PC-3 (cell line): ENCODE measurements around the gene KRTAP13-2. TPM values are rescaled to one million over a fixed set of nuclear protein-coding genes. Genes with fewer than 3 reads are reported as not detected.

Source experiments
- ATAC-seq: fragments of 200-7000 bp; cut with Tn5 transposase; 2 replicates; pipeline ENCODE4 v1.9.1; 2020; ENCODE audit warnings: mild to moderate bottlenecking, moderate library complexity
- BruUV-seq: library from RNA; stranded (reverse); fragments of 400-500 nt; replicated peaks from 2 replicates; lab custom pipeline; 2021; lab: Mats Ljungman, UMichigan
- CTCF ChIA-PET: fragments of 300-600 bp; sonication (Branson Sonifier 250); formaldehyde crosslinking; loops from one replicate; lab custom pipeline; 2022; ENCODE audit warnings: antibody characterized with exemption; lab: Charles Lee
- POLR2A ChIA-PET: fragments of 300-600 bp; sonication (Branson Sonifier 250); formaldehyde crosslinking; loops from one replicate; lab custom pipeline; 2022; ENCODE audit warnings: antibody characterized with exemption; ENCODE audit not compliant: unreplicated experiment; lab: Charles Lee
- DNase-seq: peaks from one replicate; pipeline ENCODE4 v3.0.0-alpha.2; 2015
- H2AFZ ChIP-seq: fragments of 300-600 bp; sonication (generic); 2 replicates; pipeline ENCODE4 v1.6.0; 2016; ENCODE audit warnings: antibody characterized with exemption, low read length
- H3F3A ChIP-seq: fragments of 300-600 bp; sonication (generic); one replicate; pipeline ENCODE4 v1.6.0; 2017; ENCODE audit warnings: antibody characterized with exemption, low read length, control low read depth, mild to moderate bottlenecking; ENCODE audit not compliant: unreplicated experiment
- H3K27ac ChIP-seq: fragments of 300-600 bp; sonication (generic); 2 replicates; pipeline ENCODE4 v1.5.1; 2016; ENCODE audit warnings: mild to moderate bottlenecking, low read length
- H3K27me3 ChIP-seq: fragments of 300-600 bp; sonication (generic); 2 replicates; pipeline ENCODE4 v1.6.1; 2016; ENCODE audit warnings: low read length, mixed read lengths
- H3K36me3 ChIP-seq: fragments of 300-600 bp; sonication (generic); 2 replicates; pipeline ENCODE4 v1.6.1; 2016; ENCODE audit warnings: low read depth, mixed run types, low read length, mixed read lengths
- H3K4me1 ChIP-seq: fragments of 300-600 bp; sonication (generic); 2 replicates; pipeline ENCODE4 v1.5.1; 2016; ENCODE audit warnings: low read length; ENCODE audit not compliant: insufficient read depth
- H3K4me2 ChIP-seq: fragments of 300-600 bp; sonication (generic); 2 replicates; pipeline ENCODE4 v1.6.0; 2016; ENCODE audit warnings: low read length
- H3K4me3 ChIP-seq: fragments of 300-600 bp; sonication (generic); 2 replicates; pipeline ENCODE4 v1.5.1; 2016; ENCODE audit warnings: mild to moderate bottlenecking, low read length, mixed read lengths
- H3K79me2 ChIP-seq: fragments of 300-600 bp; sonication (generic); 2 replicates; pipeline ENCODE4 v1.6.1; 2017; ENCODE audit warnings: low read length, mixed read lengths
- H3K9ac ChIP-seq: fragments of 300-600 bp; sonication (generic); 2 replicates; pipeline ENCODE4 v1.6.0; 2016; ENCODE audit warnings: mild to moderate bottlenecking, low read length
- H3K9me2 ChIP-seq: fragments of 300-600 bp; sonication (generic); replicated peaks from 2 replicates; pipeline ENCODE4 v1.6.1; 2016; ENCODE audit warnings: mixed run types, low read length, mixed read lengths
- H3K9me3 ChIP-seq: fragments of 300-600 bp; sonication (generic); 2 replicates; pipeline ENCODE4 v1.6.1; 2016; ENCODE audit warnings: low read length, mixed read lengths
- H4K20me1 ChIP-seq: fragments of 300-600 bp; sonication (generic); 2 replicates; pipeline ENCODE4 v1.6.1; 2016; ENCODE audit warnings: low read length, mixed read lengths
- EZH2 ChIP-seq: fragments of 300-600 bp; sonication (generic); IDR thresholded peaks from one replicate; pipeline ENCODE4 v1.6.1; 2017; ENCODE audit warnings: antibody characterized with exemption, mild to moderate bottlenecking, low read length; ENCODE audit not compliant: unreplicated experiment
- EZH2phosphoT487 ChIP-seq: fragments of 300-600 bp; sonication (generic); IDR thresholded peaks from 2 replicates; pipeline ENCODE4 v1.6.1; 2018; ENCODE audit warnings: mild to moderate bottlenecking, antibody characterized with exemption, low read length, borderline replicate concordance
- intact Hi-C: fragments of 100-400 bp; cut with micrococcal nuclease; formaldehyde crosslinking; loops from 2 replicates; pipeline ENCODE4 v1.9.0; 2023
- microRNA-seq: library from miRNA; unstranded; fragments of <30 nt; microRNA quantifications from one replicate; pipeline ENCODE4 v1.1.0, GENCODE V29; 2020; ENCODE audit not compliant: unreplicated experiment
- total RNA-seq: library from RNA; depleted of rRNA; stranded (reverse); fragments of >200 nt; gene quantifications from 2 replicates; pipeline ENCODE4 v1.2.3, GENCODE V29; 2014; rRNA removed
- TF ChIP-seq, protein P1 (sequence below): fragments of 300-600 bp; sonication (generic); conservative IDR thresholded peaks from 2 replicates; pipeline ENCODE4 v1.5.1; 2017; ENCODE audit warnings: antibody characterized with exemption, low read depth, mild to moderate bottlenecking, low read length

KRTAP13-2 gene
- total RNA-seq, 1 experiment from 2014 or later, result not detected

DNA sequence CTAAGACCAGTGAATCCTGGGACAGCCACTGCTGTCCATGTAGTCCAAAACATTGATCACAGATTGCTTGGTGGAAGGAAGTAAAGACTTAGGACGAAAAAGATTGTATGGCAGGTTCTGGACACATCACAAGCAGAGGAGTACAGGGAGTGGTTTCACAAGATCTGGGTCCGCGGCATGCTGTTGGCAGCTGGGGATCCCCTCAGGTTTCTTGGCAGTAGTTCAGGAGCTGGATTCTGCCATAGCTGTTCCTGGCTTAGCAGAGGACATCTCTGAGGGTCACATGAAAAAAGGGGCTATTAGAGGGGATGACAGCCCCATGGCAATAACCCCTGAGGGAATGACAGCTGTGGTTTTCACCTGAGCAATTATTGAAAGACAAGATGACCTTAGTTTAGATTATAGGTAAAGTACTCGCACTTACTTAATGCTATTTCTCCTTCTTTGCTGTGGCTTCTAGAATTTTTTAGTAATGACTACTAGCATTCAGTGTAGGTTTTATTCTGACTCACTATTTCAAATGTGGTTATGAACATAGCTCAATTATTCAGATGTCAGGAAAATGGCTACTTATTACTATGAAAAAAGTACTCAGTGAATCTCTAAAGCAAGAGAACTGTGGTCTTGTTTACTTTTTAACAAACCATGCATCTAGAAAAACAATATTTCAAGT lies 42.7 kb downstream of the KRTAP13-2 start:
- no peak overlapping the region for H3K9ac ChIP-seq
- no peaks in the 10 kb centered on the region for H3K9me2 ChIP-seq
- peak overlapping the region; percentile 26 for H3K27ac ChIP-seq
- BruUV-seq, result no TSS peak
- no peaks in the 10 kb centered on the region for H3K36me3 ChIP-seq
- no peak overlapping the region for H3K4me3 ChIP-seq
- 0 out of 2 replicates have a peak overlapping the region, but pooled peaks have one; percentile 28 for H2AFZ ChIP-seq
- intact Hi-C loops, result no loop called here
- ChIA-PET CTCF (no interaction called here), POLR2A (no interaction called here)
- peak overlapping the region; percentile 30 for H3K4me2 ChIP-seq
- H3K9me3 ChIP-seq, result no peaks in the 10 kb centered on the region
- H3K4me1 ChIP-seq, result no peaks in the 10 kb centered on the region
- H4K20me1 ChIP-seq, result no peaks in the 10 kb centered on the region
- no peaks in the 10 kb centered on the region for H3K79me2 ChIP-seq
- peak; percentile 48 for DNase-seq
- H3F3A ChIP-seq, result no peaks in the 10 kb centered on the region
- TF ChIP-seq, protein P1, sequence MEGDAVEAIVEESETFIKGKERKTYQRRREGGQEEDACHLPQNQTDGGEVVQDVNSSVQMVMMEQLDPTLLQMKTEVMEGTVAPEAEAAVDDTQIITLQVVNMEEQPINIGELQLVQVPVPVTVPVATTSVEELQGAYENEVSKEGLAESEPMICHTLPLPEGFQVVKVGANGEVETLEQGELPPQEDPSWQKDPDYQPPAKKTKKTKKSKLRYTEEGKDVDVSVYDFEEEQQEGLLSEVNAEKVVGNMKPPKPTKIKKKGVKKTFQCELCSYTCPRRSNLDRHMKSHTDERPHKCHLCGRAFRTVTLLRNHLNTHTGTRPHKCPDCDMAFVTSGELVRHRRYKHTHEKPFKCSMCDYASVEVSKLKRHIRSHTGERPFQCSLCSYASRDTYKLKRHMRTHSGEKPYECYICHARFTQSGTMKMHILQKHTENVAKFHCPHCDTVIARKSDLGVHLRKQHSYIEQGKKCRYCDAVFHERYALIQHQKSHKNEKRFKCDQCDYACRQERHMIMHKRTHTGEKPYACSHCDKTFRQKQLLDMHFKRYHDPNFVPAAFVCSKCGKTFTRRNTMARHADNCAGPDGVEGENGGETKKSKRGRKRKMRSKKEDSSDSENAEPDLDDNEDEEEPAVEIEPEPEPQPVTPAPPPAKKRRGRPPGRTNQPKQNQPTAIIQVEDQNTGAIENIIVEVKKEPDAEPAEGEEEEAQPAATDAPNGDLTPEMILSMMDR, result no peak
- no peak for TF ChIP-seq EZH2phosphoT487
- no peak for TF ChIP-seq EZH2
- no peak for ATAC-seq
- H3K27me3 ChIP-seq, result no peaks in the 10 kb centered on the region

DNA sequence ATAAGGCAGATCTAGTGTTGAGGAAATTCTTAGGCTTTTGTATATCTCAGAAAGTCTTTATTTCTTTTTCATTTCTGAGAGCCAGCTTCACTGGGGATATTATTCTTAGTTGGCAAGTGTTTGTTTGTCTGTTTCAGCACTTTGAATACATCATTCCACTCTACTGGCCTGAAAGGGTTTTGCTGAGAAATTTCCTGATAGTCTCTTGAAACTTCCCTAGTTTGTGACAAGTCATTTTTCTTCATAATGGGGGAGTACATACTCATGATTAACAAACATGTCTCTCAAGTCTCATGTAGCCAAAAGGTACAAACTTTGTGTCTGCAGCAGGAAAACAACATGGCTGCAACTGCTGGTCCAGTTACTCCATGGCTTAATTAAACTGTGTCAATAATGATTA lies 45.7 kb downstream of the KRTAP13-2 start:
- H3K36me3 ChIP-seq, result no peaks in the 10 kb centered on the region
- H3K9me2 ChIP-seq, result no peaks in the 10 kb centered on the region
- H3K79me2 ChIP-seq, result no peaks in the 10 kb centered on the region
- H3K4me3 ChIP-seq, result no peak overlapping the region
- no peak overlapping the region for H3K9ac ChIP-seq
- H3K27ac ChIP-seq, result no peak overlapping the region
- H3K27me3 ChIP-seq, result no peaks in the 10 kb centered on the region
- CTCF ChIA-PET, result no interaction called here
- H3K4me2 ChIP-seq, result no peak overlapping the region
- no peak for TF ChIP-seq EZH2phosphoT487
- TF ChIP-seq EZH2, result no peak
- TF ChIP-seq, protein P1, result no peak
- peaks cover 4% of the 10 kb centered on the region; the same call in 1 of the 2 replicates for H3K9me3 ChIP-seq
- no peaks in the 10 kb centered on the region for H3K4me1 ChIP-seq
- DNase-seq (no peak), ATAC-seq (no peak)
- no peaks in the 10 kb centered on the region for H4K20me1 ChIP-seq
- POLR2A ChIA-PET, result no interaction called here
- no peak overlapping the region for H2AFZ ChIP-seq
- H3F3A ChIP-seq, result no peaks in the 10 kb centered on the region
- intact Hi-C loops, result no loop called here
- BruUV-seq, result no TSS peak

Small RNAs within 50 kb of the gene (microRNA-seq; reads per million reads assigned to microRNA genes)
- not detected for gene MIR4327

Other genes starting within 250 kb of the KRTAP13-2 start
- gene CLDN17, start 205.5 kb downstream of the KRTAP13-2 start, total RNA-seq, result not detected in 2 replicates
- 0.46 and 1.5 TPM in 2 replicates for gene CLDN8, start 156.2 kb downstream of the KRTAP13-2 start, total RNA-seq
- gene KRTAP24-1, start 89.3 kb downstream of the KRTAP13-2 start, total RNA-seq, result not detected in 2 replicates
- not detected in 2 replicates for gene KRTAP25-1, start 82.8 kb downstream of the KRTAP13-2 start, total RNA-seq
- gene KRTAP26-1, start 52.0 kb downstream of the KRTAP13-2 start, total RNA-seq, result not detected in 2 replicates
- gene KRTAP27-1, start 34.6 kb downstream of the KRTAP13-2 start, total RNA-seq, result not detected in 2 replicates
- gene KRTAP23-1, start 23.7 kb downstream of the KRTAP13-2 start, total RNA-seq, result not detected in 2 replicates
- gene KRTAP13-1, start 23.8 kb upstream of the KRTAP13-2 start, total RNA-seq, result not detected in 2 replicates
- gene KRTAP13-3, start 53.7 kb upstream of the KRTAP13-2 start, total RNA-seq, result not detected in 2 replicates
- gene KRTAP13-4, start 57.9 kb upstream of the KRTAP13-2 start, total RNA-seq, result not detected in 2 replicates
- gene KRTAP15-1, start 68.0 kb upstream of the KRTAP13-2 start, total RNA-seq, result not detected in 2 replicates
- not detected in 2 replicates for gene KRTAP19-1, start 108.1 kb upstream of the KRTAP13-2 start, total RNA-seq
- gene KRTAP19-2, start 115.2 kb upstream of the KRTAP13-2 start, total RNA-seq, result not detected in 2 replicates
- gene KRTAP19-3, start 119.7 kb upstream of the KRTAP13-2 start, total RNA-seq, result not detected in 2 replicates
- not detected in 2 replicates for gene KRTAP19-4, start 124.9 kb upstream of the KRTAP13-2 start, total RNA-seq
- gene KRTAP19-5, start 129.9 kb upstream of the KRTAP13-2 start, total RNA-seq, result not detected in 2 replicates
- gene KRTAP19-6, start 169.6 kb upstream of the KRTAP13-2 start, total RNA-seq, result not detected in 2 replicates
- gene KRTAP19-7, start 189.0 kb upstream of the KRTAP13-2 start, total RNA-seq, result not detected in 2 replicates
- gene KRTAP22-2, start 218.1 kb upstream of the KRTAP13-2 start, total RNA-seq, result not detected in 2 replicates
- not detected in 2 replicates for gene KRTAP6-3, start 220.2 kb upstream of the KRTAP13-2 start, total RNA-seq
- gene KRTAP6-2, start 226.6 kb upstream of the KRTAP13-2 start, total RNA-seq, result not detected in 2 replicates
- not detected in 2 replicates for gene KRTAP22-1, start 228.8 kb upstream of the KRTAP13-2 start, total RNA-seq
- not detected in 2 replicates for gene KRTAP6-1, start 241.7 kb upstream of the KRTAP13-2 start, total RNA-seq
- gene KRTAP20-1, start 244.2 kb upstream of the KRTAP13-2 start, total RNA-seq, result not detected in 2 replicates
- gene KRTAP20-4, start 248.4 kb upstream of the KRTAP13-2 start, total RNA-seq, result not detected in 2 replicates